NCI-H526 treated with DMSO at 0.1 percent for 48 hours (cell line): ENCODE results near the gene NFE2L3.
"Not testable (repeated sequence)": the region's sequence is repeated elsewhere in the genome, so short reads cannot be mapped to it uniquely, and the experiment has no call there.

Source experiments
- DNase-seq: peaks from one replicate; lab custom pipeline; 2025; lab: John Stamatoyannopoulos, UW

Gene NFE2L3

DNA sequence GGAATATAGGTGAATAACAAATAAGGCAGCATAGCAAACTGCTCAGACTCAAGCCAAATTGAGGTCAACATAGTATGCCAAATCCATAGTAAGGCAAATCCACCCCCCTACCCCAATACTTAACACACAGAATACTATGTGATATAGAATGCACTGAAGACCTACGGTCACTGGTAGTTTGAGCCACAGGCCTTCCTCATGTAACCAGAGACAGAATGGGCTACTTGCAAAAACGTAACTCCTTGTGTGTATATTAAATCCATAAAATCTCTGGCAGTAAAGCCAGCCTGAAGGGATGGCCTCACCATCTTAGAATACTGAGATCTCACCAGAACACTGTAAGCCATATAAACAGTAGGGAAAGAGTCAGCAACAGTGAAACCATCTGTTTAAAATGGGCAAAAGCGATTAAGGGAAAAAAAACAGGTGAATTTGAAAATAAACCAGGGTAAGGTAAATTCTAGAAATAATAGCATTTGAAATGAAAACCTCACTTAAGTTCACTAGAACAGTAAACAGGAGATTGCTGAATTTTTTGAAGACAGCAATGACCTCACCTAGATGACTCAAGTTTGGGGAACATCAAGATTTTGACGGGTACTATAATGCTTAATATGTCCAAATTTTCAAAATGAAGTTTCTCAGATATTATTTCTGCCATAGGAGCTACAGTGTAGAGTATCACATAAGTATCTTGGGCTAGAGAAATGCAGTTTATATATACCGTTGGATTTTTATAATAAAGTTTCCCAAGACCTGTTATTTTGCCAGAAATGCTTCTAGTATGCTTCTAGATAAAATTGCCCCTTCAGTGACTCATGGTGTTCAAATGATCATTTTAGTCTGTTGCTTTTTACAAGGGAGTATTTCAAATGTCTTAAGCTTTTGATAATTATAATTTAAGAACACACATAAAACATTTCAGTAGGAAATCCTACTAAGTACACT lies 34.6 kb downstream of the NFE2L3 start:
- no peak for DNase-seq

GRCh38 chr7:26187380-26188205 lies 35.6 kb downstream of the NFE2L3 start:
- no peak for DNase-seq

GRCh38 chr7:26188206-26188956 lies 36.4 kb downstream of the NFE2L3 start:
- no peak for DNase-seq

- DNase-seq, result no peak
These were observed 37.1 kb downstream of the NFE2L3 start for GRCh38 chr7:26188957-26189541.

GRCh38 chr7:26189697-26190096 lies 37.7 kb downstream of the NFE2L3 start:
- DNase-seq, result no peak

GRCh38 chr7:26190417-26190869 lies 38.4 kb downstream of the NFE2L3 start:
- DNase-seq, result no peak

- DNase-seq, result no peak
These were observed 39.4 kb downstream of the NFE2L3 start for GRCh38 chr7:26191233-26191973.

GRCh38 chr7:26191974-26192479 lies 40.0 kb downstream of the NFE2L3 start:
- no peak for DNase-seq

DNA sequence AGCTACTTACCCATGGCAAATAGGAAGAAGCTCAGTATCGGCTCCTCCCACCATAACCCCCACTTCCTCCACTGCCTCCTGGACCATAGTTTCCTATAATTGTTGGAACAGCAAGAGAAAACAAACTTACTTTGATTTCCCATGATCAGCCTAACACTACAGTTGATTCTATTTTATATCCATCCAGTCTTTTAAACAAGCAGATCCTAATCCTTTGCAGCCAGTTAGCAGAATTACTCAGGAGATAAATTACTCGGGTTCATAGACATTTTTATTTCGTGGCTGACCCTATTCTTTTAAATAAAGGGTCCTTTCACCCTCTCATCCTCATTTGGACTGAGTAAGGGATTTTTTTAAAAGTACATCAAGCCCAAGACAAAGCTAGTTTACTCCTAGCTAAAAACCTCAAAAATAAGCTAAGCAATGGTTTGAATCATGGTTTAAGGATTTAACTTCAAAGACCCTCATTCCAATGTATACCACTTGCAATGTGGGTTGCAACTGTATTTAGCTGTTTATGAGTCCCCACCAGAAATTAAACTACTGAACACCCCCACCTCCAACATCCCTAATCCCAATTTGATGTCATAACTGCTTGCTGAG lies 40.6 kb downstream of the NFE2L3 start:
- DNase-seq, result no peak

- no peak for DNase-seq
These were observed 41.6 kb downstream of the NFE2L3 start for GRCh38 chr7:26193432-26194207.

- not testable (repeated sequence) for DNase-seq
These were observed 42.8 kb downstream of the NFE2L3 start for GRCh38 chr7:26194764-26195163.

GRCh38 chr7:26195182-26195581 lies 43.2 kb downstream of the NFE2L3 start:
- DNase-seq, result no peak

GRCh38 chr7:26195867-26196657 lies 44.1 kb downstream of the NFE2L3 start:
- DNase-seq, result no peak

DNA sequence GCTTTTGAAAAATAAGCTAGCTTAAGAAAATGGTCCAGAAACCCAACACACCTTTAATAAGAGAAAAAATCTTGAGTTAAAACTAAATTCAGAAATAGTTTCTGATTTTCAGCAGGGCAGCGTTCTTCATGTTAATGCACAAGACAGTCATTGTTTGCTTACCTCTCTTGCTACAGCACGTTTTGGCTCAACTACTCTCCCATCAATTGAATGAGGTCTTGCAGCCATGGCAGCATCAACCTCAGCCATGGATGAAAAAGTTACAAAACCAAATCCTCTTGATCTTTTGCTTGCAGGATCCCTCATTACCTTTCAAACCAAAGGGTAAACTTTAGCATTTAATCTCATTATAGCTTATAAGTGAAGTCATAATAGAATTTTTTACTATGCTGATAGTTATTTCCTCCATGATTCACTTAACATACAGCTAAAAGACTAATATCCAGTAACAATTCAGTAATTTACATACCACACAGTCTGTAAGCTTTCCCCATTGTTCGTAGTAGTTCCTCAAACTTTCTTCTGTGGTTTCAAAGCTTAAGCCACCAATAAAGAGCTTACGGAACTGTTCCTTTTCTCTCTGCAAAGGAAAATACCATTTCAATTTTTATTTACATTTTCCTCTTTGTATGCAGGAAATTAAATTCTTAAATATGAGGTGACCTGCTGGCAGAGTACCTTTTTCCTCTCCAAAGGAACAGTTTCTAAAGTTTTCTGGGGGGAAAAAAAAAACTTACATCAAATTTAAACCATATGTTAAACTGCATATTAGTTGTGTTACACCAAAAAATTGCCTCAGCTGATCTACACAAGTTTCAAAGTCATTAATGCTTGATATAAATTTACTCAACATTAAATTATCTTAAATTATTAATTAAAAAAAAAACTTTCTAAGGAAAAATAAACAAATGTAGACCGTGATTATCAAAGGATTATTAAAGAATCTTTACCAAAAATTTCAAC lies 45.4 kb downstream of the NFE2L3 start:
- DNase-seq, result no peak

DNA sequence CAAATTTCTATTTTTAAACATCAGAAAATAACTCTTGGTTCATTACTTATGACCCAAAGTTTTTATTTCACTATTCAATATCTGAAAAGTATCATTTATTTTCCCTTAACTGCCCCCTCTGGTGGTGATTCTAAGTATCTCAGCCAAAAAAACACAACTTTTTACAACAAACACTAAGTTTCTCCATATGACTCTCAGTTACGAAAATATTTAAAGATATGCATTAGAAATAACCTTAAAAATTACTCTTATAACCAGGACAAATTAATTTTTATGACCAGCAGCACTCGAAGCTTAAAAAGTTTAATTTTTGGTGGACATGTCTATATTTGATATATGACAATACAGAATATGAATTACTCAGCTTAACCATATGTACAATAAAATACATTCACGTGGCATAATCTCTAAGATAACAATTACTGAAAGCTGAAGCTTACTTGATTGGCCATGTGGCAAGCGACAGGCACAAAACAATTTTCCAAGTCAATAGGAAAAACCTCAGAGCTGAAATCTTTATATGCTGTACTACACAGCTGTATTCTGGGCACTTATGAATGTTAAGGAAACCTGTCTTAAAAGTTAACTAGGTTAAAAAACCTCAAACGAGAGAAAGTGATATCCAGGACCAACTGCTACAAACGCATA lies 46.3 kb downstream of the NFE2L3 start:
- DNase-seq, result no peak

DNA sequence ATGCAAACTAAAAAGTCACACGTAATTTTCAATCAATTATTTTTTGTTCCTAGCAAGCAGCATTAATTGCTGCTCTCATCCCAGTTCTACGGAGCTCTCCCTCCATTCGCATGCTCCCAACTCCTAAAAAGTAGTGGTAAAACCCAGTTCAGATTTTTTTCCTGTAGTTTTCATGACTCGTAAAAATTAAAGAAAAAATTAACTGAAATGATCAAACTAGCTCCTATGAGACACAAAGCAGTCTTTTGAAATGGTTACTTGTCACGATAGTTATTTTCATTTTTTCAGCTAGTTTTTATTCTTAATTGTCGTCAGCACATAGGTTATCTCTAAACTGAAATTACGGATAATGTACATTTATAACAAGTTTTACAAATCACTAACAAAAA lies 46.8 kb downstream of the NFE2L3 start:
- DNase-seq, result no peak
